OCI-LY1 (cell line): ENCODE data around the gene ATF6B.

Source experiments
- H2AFZ ChIP-seq: fragments of 200-600 bp; sonication (generic), shearing (Covaris generic); 2 replicates; pipeline ENCODE4 v1.6.0; 2014; ENCODE audit warnings: antibody characterized with exemption, mild to moderate bottlenecking, low read length
- H3F3A ChIP-seq: fragments of 200-600 bp; sonication (generic), shearing (Covaris generic); 2 replicates; pipeline ENCODE4 v1.6.0; 2014; ENCODE audit warnings: mild to moderate bottlenecking, antibody characterized with exemption, low read length, moderate library complexity; ENCODE audit not compliant: insufficient read depth
- H3K27ac ChIP-seq: fragments of 200-600 bp; sonication (generic); 2 replicates; pipeline ENCODE4 v1.5.1; 2014; ENCODE audit warnings: low read length, mixed run types, mild to moderate bottlenecking, low read depth; ENCODE audit not compliant: poor library complexity, severe bottlenecking
- H3K27me3 ChIP-seq: fragments of 200-600 bp; sonication (generic); 2 replicates; pipeline ENCODE4 v1.6.0; 2014; ENCODE audit warnings: antibody characterized with exemption, mild to moderate bottlenecking, low read length, moderate library complexity; ENCODE audit not compliant: insufficient read depth
- H3K36me3 ChIP-seq: fragments of 200-600 bp; sonication (generic); 2 replicates; pipeline ENCODE4 v1.6.1; 2014; ENCODE audit warnings: mild to moderate bottlenecking, antibody characterized with exemption, low read length, moderate library complexity, mixed read lengths; ENCODE audit not compliant: insufficient read depth
- H3K4me1 ChIP-seq: fragments of 200-600 bp; sonication (generic); 2 replicates; pipeline ENCODE4 v1.5.1; 2014; ENCODE audit warnings: mild to moderate bottlenecking, low read length, moderate library complexity; ENCODE audit not compliant: insufficient read depth, severe bottlenecking
- H3K4me2 ChIP-seq: fragments of 200-600 bp; sonication (generic), shearing (Covaris generic); 2 replicates; pipeline ENCODE4 v1.6.1; 2014; ENCODE audit warnings: low read length
- H3K4me3 ChIP-seq: fragments of 200-600 bp; sonication (generic); 2 replicates; pipeline ENCODE4 v1.5.1; 2014; ENCODE audit warnings: low read length, low read depth, mild to moderate bottlenecking, mixed read lengths; ENCODE audit not compliant: poor library complexity, severe bottlenecking
- H3K79me2 ChIP-seq: fragments of 200-600 bp; shearing (Covaris generic); 2 replicates; pipeline ENCODE4 v1.6.1; 2016; ENCODE audit warnings: mixed run types, low read length, mixed read lengths; ENCODE audit not compliant: insufficient read depth
- H3K9ac ChIP-seq: fragments of 200-600 bp; sonication (generic), shearing (Covaris generic); 2 replicates; pipeline ENCODE4 v1.6.1; 2014; ENCODE audit warnings: mild to moderate bottlenecking, low read length, mixed read lengths
- H3K9me2 ChIP-seq: fragments of 200-600 bp; sonication (generic), shearing (Covaris generic); 2 replicates; pipeline ENCODE4 v1.6.1; 2014; ENCODE audit warnings: low read depth, mild to moderate bottlenecking, low read length, mixed read lengths
- H3K9me3 ChIP-seq: fragments of 200-600 bp; shearing (Covaris generic); 2 replicates; pipeline ENCODE4 v1.6.1; 2014; ENCODE audit warnings: low read length, mixed read lengths
- H4K20me1 ChIP-seq: fragments of 200-600 bp; sonication (generic), shearing (Covaris generic); 2 replicates; pipeline ENCODE4 v1.6.0; 2016; ENCODE audit warnings: mild to moderate bottlenecking, low read length; ENCODE audit not compliant: insufficient read depth
- EZH2 ChIP-seq: fragments of 200-600 bp; sonication (generic), shearing (Covaris generic); IDR thresholded peaks from 2 replicates; pipeline ENCODE4 v1.8.0; 2017; ENCODE audit warnings: borderline replicate concordance, mixed run types, mild to moderate bottlenecking, antibody characterized with exemption, low read length, moderate library complexity, mixed read lengths
- TF ChIP-seq, protein P1 (sequence below): fragments of 200-600 bp; sonication (generic), shearing (Covaris generic); IDR thresholded peaks from 2 replicates; pipeline ENCODE4 v1.5.1; 2017; ENCODE audit warnings: mild to moderate bottlenecking, antibody characterized with exemption, low read length, moderate library complexity, mixed read lengths

The ATF6B gene

DNA sequence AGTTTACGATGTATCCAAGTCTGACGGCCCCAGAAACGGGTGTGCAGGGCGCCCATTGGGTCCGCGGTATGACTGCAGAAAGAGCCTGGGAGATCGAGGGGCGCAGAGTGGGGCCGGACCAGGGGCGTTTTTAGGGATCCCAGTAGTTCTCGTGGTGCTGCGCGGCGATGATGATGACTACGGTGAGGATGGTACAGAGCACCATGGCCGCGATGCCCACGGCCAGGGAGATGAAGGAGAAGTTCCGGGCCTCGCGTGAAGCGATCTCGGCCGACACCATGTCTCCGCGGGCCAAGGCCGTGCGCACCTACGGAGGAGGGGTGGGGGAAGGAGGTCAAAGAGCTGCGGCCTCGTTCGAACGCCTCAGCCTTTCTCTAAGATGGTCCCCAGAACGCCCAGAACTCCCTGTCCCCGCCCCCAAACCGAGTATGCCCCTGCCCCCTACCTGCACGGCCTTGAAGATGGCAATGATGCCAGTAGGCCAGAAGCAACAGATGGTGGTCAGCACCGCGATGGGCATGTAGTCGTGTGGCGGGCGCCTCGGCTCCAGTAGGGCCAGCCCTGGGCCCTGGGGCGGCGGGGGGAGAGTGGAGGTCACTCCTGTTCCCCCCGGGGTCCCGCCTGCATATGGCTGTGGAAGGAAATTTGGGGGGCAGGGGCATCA lies 21.2 kb upstream of the ATF6B start:
- no peaks in the 10 kb centered on the region for H3K36me3 ChIP-seq
- TF ChIP-seq, protein P1, sequence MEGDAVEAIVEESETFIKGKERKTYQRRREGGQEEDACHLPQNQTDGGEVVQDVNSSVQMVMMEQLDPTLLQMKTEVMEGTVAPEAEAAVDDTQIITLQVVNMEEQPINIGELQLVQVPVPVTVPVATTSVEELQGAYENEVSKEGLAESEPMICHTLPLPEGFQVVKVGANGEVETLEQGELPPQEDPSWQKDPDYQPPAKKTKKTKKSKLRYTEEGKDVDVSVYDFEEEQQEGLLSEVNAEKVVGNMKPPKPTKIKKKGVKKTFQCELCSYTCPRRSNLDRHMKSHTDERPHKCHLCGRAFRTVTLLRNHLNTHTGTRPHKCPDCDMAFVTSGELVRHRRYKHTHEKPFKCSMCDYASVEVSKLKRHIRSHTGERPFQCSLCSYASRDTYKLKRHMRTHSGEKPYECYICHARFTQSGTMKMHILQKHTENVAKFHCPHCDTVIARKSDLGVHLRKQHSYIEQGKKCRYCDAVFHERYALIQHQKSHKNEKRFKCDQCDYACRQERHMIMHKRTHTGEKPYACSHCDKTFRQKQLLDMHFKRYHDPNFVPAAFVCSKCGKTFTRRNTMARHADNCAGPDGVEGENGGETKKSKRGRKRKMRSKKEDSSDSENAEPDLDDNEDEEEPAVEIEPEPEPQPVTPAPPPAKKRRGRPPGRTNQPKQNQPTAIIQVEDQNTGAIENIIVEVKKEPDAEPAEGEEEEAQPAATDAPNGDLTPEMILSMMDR = no peak
- TF ChIP-seq EZH2 = no peak
- H3K9ac ChIP-seq = no peak overlapping the region
- no peak overlapping the region for H3K4me3 ChIP-seq
- no peak overlapping the region for H2AFZ ChIP-seq
- H3K9me2 ChIP-seq = no peaks in the 10 kb centered on the region
- H3K27me3 ChIP-seq = no peaks in the 10 kb centered on the region; the same call in 1 of the 2 replicates
- H4K20me1 ChIP-seq = no peaks in the 10 kb centered on the region
- H3K9me3 ChIP-seq = no peaks in the 10 kb centered on the region
- H3K4me2 ChIP-seq = no peak overlapping the region
- H3K79me2 ChIP-seq = no peaks in the 10 kb centered on the region
- no peak overlapping the region for H3K27ac ChIP-seq
- peaks cover 14% of the 10 kb centered on the region for H3K4me1 ChIP-seq
- H3F3A ChIP-seq = 0 out of 2 replicates have a peak, but pooled peaks cover 4% of the 10 kb centered on the region

DNA sequence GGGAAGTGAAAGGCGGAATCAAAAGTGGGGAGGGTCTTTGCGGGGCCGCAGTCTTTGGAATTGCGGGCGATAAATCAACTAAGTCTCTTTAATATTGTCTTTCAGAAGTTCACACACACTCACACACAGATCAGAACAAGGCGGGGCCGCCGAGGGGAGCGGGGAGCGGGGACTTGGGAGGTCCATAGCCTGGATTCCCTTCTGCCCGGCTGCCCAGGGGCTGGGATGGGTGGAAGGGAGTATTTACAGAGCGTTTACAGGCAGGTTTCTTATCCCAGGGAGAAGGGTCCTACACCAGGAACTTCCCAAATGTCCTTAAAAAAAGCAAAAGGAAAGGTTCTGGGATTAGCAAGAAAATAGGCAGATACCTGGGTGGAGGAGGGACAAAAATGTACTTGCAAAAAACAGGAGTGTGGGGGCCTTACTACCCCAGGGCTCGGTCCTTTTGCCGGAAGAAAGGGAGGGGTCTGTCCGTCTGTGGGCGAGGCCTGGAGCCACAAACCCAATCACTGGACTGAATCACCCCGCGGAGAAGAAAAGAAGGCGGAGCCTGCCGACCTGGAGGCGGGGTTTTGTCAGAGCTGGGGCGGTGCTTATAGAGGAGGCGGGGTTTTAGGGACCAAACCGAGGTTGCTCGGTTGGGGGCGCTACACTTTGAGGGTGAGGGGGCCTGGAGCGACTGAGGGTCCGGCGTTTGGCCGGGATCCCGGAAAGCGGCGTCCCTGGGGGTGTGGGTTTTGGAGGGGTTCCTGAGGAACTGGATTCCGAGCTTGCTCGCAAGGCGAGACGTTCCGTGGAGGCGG lies 20.4 kb upstream of the ATF6B start:
- Histone ChIP-seq H3K4me1 (peaks cover 9% of the 10 kb centered on the region), H3K9ac (no peak overlapping the region), H3K9me2 (no peaks in the 10 kb centered on the region), H3K36me3 (no peaks in the 10 kb centered on the region), H3K27me3 (no peaks in the 10 kb centered on the region; the same call in 1 of the 2 replicates), H3K4me2 (no peak overlapping the region), H3K4me3 (no peak overlapping the region), H3F3A (0 out of 2 replicates have a peak, but pooled peaks cover 4% of the 10 kb centered on the region), H3K79me2 (no peaks in the 10 kb centered on the region), H2AFZ (no peak overlapping the region), H4K20me1 (no peaks in the 10 kb centered on the region), H3K9me3 (no peaks in the 10 kb centered on the region), H3K27ac (no peak overlapping the region)
- TF ChIP-seq EZH2 = no peak
- TF ChIP-seq, protein P1 = no peak

DNA sequence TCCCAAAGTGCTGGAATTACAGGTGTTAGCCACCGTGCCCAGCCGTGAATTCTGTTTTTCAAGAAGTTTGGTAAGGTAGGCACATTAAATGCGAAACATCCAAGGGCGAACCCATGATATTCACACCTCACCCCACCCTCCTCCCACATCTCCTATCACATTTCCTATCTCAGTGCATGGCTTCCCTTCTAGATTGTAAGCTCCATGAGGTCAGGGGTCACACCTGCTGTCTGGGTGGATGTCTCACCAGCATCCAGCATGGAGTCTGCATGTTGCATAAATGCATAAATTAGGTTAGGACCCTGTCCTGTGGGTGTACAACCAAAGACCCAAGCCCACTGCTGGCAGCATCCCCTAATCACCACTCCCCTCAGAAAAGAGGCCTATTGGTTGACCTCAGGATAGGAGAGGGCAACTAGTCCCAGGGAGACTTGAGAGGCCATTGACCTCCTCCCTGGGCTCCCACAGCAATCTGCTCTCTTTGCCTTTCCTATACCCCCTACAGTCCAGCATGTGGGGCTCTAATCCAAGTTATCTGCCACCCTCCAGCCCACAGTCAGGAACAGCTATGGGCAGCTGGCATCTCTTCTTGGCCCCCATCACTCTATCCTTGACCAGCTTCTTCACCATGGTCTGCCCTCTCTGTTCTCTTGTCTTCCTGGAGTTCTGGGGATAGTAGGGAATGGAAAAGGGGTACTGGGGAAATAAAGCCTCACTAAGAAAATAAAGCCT lies 19.5 kb upstream of the ATF6B start:
- H4K20me1 ChIP-seq = no peaks in the 10 kb centered on the region
- no peaks in the 10 kb centered on the region for H3K9me2 ChIP-seq
- H3K4me1 ChIP-seq = no peaks in the 10 kb centered on the region
- H3K27me3 ChIP-seq = no peaks in the 10 kb centered on the region; the same call in 1 of the 2 replicates
- no peak overlapping the region for H3K27ac ChIP-seq
- no peaks in the 10 kb centered on the region for H3K36me3 ChIP-seq
- H3K9ac ChIP-seq = no peak overlapping the region
- H3K4me3 ChIP-seq = no peak overlapping the region
- no peaks in the 10 kb centered on the region for H3K79me2 ChIP-seq
- H3K9me3 ChIP-seq = no peaks in the 10 kb centered on the region
- H3F3A ChIP-seq = no peaks in the 10 kb centered on the region
- TF ChIP-seq, protein P1 = no peak
- TF ChIP-seq EZH2 = no peak
- no peak overlapping the region for H2AFZ ChIP-seq
- H3K4me2 ChIP-seq = no peak overlapping the region
